AG04449 (cell line): ENCODE measurements around the gene ARHGAP26.

Experiments
- CTCF ChIA-PET: fragments of 350-600 bp; formaldehyde crosslinking; extraction: SDS; loops from one replicate; lab custom pipeline; 2021; ENCODE audit warnings: antibody characterized with exemption; lab: Yijun Ruan, JAX
- POLR2A ChIA-PET: fragments of 400-600, 350-600 bp; formaldehyde crosslinking; extraction: SDS; loops from one replicate; lab custom pipeline; 2020; ENCODE audit warnings: antibody characterized with exemption, inconsistent platforms; lab: Yijun Ruan, JAX
- DNase-seq: peaks from one replicate; pipeline ENCODE4 v3.0.0-alpha.2; 2010; ENCODE audit warnings: low read depth, low spot score
- H3K4me3 ChIP-seq: 2 replicates; pipeline ENCODE4 v1.5.1; 2011; ENCODE audit warnings: low read depth, mild to moderate bottlenecking, control low read depth, low read length
- TF ChIP-seq, protein P1 (sequence below): IDR thresholded peaks from one replicate; pipeline ENCODE4 v1.5.1; 2011; ENCODE audit warnings: mild to moderate bottlenecking, moderate library complexity, low read length, control low read depth, inconsistent platforms; ENCODE audit not compliant: insufficient read depth; ENCODE audit errors: missing control alignments

ARHGAP26 gene

DNA sequence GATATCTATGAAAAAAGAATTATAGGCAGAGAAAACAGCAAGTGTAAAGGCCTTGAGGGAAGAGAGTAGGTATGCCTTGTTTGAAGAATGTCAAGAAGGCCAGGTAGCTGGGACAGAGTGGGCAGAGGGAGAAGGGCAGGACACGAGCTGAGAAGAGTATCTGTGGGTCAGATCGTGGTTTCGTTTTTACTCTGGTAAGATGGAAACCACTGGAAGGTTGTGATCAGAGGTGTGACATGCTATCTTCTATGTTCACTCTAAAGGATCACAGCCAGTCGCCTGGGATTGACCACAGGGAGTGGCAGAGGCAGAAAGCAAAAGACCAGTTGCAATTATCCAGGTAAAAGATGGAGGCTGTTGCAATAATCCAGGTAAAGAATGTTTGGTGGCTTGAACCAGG, 12.6 kb upstream of the ARHGAP26 start:
- no peak for DNase-seq
- TF ChIP-seq, protein P1, sequence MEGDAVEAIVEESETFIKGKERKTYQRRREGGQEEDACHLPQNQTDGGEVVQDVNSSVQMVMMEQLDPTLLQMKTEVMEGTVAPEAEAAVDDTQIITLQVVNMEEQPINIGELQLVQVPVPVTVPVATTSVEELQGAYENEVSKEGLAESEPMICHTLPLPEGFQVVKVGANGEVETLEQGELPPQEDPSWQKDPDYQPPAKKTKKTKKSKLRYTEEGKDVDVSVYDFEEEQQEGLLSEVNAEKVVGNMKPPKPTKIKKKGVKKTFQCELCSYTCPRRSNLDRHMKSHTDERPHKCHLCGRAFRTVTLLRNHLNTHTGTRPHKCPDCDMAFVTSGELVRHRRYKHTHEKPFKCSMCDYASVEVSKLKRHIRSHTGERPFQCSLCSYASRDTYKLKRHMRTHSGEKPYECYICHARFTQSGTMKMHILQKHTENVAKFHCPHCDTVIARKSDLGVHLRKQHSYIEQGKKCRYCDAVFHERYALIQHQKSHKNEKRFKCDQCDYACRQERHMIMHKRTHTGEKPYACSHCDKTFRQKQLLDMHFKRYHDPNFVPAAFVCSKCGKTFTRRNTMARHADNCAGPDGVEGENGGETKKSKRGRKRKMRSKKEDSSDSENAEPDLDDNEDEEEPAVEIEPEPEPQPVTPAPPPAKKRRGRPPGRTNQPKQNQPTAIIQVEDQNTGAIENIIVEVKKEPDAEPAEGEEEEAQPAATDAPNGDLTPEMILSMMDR, result no peak
- ChIA-PET POLR2A (no interaction called here), CTCF (interaction anchor here (1.6 kb wide), 1 partner anchor 44 kb away, joined by 5 read pairs; no protein-coding TSS in a partner anchor)
- H3K4me3 ChIP-seq, result no peak overlapping the region

DNA sequence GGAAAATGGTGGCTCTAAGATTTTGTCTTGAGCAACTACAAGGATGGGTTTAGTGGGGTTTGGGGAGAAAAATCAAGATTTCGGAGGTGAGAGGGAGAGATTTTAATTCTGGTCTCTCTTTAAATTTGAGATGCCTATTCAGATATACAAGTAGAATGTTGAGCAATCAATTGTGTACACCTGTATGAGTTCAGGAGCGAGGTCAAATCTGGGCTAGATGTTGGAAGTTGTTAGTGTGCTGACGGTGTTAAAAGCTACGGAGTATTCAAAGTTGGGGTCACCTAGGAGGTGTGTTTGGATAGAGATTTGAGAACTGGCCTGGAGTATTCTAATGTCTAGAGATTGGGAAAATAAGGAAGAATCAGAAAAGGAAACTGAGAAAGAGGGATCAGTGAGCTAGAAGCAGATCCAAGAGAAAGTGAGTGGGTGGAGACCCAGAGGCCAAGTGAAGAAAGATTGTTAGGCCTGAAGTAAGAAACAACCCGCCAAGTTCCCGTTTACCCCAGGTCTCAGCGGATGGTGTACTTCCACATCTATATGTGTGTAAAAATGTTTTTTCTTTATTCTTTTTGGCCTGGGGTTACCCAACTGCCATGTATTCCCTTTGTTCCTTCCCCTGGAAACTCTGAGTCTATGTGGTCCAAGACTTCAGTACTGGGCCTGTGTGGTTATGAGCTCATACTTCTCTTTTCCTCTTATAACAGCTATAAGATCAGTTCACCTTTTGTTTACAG, 11.9 kb upstream of the ARHGAP26 start:
- DNase-seq, result no peak
- no peak overlapping the region for H3K4me3 ChIP-seq
- TF ChIP-seq, protein P1, result no peak
- POLR2A ChIA-PET, result interaction anchor here (0.6 kb wide), 1 partner anchor 109 kb away, joined by 3 read pairs; no protein-coding TSS in a partner anchor
- CTCF ChIA-PET, result interaction anchor here (1.4 to 1.6 kb wide), 2 partner anchors 41 to 45 kb away, joined by 3 to 5 read pairs; no protein-coding TSS in a partner anchor

DNA sequence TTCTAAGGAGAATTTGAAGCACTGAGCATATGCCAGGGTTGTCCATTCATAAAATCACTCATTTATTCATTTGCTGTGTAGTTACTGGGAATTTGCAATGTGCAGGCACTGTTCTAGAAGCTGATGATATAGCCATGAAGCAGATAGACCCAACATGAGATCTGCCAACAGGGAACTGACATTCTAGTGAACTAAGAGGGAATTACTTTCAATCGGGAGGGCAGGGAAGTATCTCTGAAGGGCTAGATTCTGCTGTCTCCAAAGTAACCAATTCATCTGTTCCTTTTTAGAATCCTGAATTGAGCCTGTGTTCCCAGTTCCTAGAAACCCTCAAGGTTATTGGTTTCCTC, 11.4 kb upstream of the ARHGAP26 start:
- ChIA-PET CTCF (interaction anchor here (1.4 to 1.6 kb wide), 2 partner anchors 41 to 45 kb away, joined by 3 to 5 read pairs; no protein-coding TSS in a partner anchor), POLR2A (interaction anchor here (0.6 kb wide), 1 partner anchor 108 kb away, joined by 3 read pairs; no protein-coding TSS in a partner anchor)
- DNase-seq, result no peak
- no peak overlapping the region for H3K4me3 ChIP-seq
- TF ChIP-seq, protein P1, result no peak

DNA sequence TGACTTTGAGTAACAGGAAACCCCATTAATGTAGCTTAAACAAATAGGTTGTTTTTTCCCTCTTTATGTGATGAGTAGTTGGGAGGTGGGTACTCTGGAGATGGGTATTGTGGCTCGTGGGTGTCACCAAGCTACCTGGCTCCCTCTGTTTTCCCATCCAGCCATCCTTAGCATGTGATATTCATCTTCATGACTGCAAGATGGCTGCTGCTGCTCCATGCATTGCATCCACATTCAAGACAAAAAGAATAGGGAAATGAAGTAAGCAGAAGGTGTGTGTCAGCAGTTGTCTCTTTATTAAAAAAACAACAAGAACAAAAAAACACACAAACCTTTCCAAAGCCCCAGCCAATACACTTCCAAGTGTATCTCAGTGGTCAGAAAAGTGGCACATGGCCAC, 6.5 kb upstream of the ARHGAP26 start:
- ChIA-PET CTCF (interaction anchor here (1.4 to 2.7 kb wide), 4 partner anchors 10 to 124 kb away, joined by 3 to 8 read pairs (median 5); no protein-coding TSS in a partner anchor), POLR2A (no interaction called here)
- TF ChIP-seq, protein P1, result no peak

DNA sequence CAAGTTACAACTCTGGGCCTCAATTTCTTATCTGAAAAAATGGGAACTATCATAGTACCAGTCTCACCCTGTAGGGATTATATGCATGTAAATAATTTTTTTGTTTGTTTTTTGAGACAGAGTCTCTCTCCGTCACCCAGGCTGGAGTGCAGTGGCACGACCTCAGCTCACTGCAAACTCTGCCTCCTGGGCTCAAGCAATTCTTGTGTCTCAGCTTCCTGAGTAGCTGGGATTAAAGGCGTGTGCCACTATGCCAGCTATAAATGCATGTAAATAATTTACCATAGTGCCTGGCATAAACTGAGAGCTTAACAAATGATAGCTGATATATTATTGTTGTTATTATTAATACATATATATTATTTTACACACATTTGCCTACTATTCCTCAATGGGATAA, 3.0 kb upstream of the ARHGAP26 start:
- CTCF ChIA-PET, result interaction anchor here (0.7 to 6.1 kb wide), 5 partner anchors 14 to 100 kb away, joined by 3 to 53 read pairs (median 4); no protein-coding TSS in a partner anchor
- no peak for DNase-seq
- H3K4me3 ChIP-seq, result no peak overlapping the region
- TF ChIP-seq, protein P1, result no peak
- POLR2A ChIA-PET, result interaction anchor here (0.6 kb wide), 1 partner anchor 81 kb away, joined by 3 read pairs; no protein-coding TSS in a partner anchor

More for the DNA sequence above, 6.5 kb upstream of the ARHGAP26 start:
- no peak for DNase-seq
- H3K4me3 ChIP-seq, result no peak overlapping the region

DNA sequence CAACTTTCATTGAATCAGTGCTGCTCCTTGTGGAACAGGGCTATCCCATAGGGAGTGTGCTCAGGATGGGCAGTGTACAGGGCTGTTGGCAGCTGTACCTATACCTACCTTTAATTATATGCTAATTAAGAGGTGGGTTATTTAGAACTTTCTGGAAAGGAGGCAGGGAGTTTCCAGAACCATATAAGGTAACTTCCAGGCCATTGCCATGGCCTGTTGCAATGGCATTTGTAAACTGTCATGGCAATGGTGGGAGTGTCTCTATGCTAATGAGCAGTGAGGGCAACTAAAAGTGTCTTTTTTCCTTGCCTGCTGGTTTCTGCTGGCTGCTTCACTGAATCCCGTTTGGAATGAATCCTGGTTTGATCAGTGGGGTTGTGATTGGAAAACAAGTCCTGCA, 2.3 kb upstream of the ARHGAP26 start:
- TF ChIP-seq, protein P1, result no peak
- DNase-seq, result no peak
- ChIA-PET POLR2A (no interaction called here), CTCF (interaction anchor here (1.2 to 6.1 kb wide), 5 partner anchors 15 to 106 kb away, joined by 3 to 53 read pairs (median 8); no protein-coding TSS in a partner anchor)
- no peak overlapping the region for H3K4me3 ChIP-seq
